Stomach (tissue), 4 donors: ENCODE results near the gene KRTCAP2.

Experiments
- POLR2A ChIP-seq, 4 donors: fragments of 450-650 bp; IDR thresholded peaks; one replicate each; pipeline ENCODE4 v1.6.1; 2016; ENCODE audit warnings: antibody characterized with exemption in 4 of 4, control low read depth in 2 of 4, mild to moderate bottlenecking in 1 of 4, moderate library complexity in 1 of 4
- TF ChIP-seq, protein P1 (sequence below), 7 experiments: fragments of 450-650 bp in 4 of 7; fragments of 200-600 bp in 3 of 7; sonication (generic) in 3 of 7; IDR thresholded peaks; one replicate each; pipeline ENCODE4 v1.5.1; 2016 to 2019; ENCODE audit warnings: antibody characterized with exemption in 7 of 7, control low read depth in 2 of 7, mild to moderate bottlenecking in 1 of 7

GRCh38 chr1:155210314-155211104 is 37.4 kb upstream of the KRTCAP2 start:
- no peak for TF ChIP-seq POLR2A (IDR thresholded peaks at IDR 0.05)
- TF ChIP-seq, protein P1, sequence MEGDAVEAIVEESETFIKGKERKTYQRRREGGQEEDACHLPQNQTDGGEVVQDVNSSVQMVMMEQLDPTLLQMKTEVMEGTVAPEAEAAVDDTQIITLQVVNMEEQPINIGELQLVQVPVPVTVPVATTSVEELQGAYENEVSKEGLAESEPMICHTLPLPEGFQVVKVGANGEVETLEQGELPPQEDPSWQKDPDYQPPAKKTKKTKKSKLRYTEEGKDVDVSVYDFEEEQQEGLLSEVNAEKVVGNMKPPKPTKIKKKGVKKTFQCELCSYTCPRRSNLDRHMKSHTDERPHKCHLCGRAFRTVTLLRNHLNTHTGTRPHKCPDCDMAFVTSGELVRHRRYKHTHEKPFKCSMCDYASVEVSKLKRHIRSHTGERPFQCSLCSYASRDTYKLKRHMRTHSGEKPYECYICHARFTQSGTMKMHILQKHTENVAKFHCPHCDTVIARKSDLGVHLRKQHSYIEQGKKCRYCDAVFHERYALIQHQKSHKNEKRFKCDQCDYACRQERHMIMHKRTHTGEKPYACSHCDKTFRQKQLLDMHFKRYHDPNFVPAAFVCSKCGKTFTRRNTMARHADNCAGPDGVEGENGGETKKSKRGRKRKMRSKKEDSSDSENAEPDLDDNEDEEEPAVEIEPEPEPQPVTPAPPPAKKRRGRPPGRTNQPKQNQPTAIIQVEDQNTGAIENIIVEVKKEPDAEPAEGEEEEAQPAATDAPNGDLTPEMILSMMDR (IDR thresholded peaks at IDR 0.05): no peak
